GM06990 (cell line): ENCODE data around the gene UBAC2.

Experiments used
- DNase-seq: peaks from one replicate; pipeline ENCODE4 v3.0.0-alpha.2; 2011; ENCODE audit not compliant: insufficient read length; ENCODE audit errors: extremely low read depth
- H3K27me3 ChIP-seq: replicated peaks from 2 replicates; pipeline ENCODE4 v1.6.0; 2011; ENCODE audit warnings: low read length; ENCODE audit not compliant: control insufficient read depth, insufficient read depth
- H3K36me3 ChIP-seq: 2 replicates; pipeline ENCODE4 v1.5.1; 2011; ENCODE audit warnings: low read length; ENCODE audit not compliant: control insufficient read depth, insufficient read depth
- H3K4me3 ChIP-seq: replicated peaks from 2 replicates; pipeline ENCODE4 v1.5.1; 2011; ENCODE audit warnings: low read depth, mild to moderate bottlenecking, control low read depth, low read length
- TF ChIP-seq, protein P1 (sequence below): IDR thresholded peaks from 2 replicates; pipeline ENCODE4 v1.5.1; 2011; ENCODE audit warnings: low read length, control low read depth, mild to moderate bottlenecking, inconsistent platforms; ENCODE audit not compliant: insufficient read depth, poor library complexity, severe bottlenecking

The UBAC2 gene

DNA sequence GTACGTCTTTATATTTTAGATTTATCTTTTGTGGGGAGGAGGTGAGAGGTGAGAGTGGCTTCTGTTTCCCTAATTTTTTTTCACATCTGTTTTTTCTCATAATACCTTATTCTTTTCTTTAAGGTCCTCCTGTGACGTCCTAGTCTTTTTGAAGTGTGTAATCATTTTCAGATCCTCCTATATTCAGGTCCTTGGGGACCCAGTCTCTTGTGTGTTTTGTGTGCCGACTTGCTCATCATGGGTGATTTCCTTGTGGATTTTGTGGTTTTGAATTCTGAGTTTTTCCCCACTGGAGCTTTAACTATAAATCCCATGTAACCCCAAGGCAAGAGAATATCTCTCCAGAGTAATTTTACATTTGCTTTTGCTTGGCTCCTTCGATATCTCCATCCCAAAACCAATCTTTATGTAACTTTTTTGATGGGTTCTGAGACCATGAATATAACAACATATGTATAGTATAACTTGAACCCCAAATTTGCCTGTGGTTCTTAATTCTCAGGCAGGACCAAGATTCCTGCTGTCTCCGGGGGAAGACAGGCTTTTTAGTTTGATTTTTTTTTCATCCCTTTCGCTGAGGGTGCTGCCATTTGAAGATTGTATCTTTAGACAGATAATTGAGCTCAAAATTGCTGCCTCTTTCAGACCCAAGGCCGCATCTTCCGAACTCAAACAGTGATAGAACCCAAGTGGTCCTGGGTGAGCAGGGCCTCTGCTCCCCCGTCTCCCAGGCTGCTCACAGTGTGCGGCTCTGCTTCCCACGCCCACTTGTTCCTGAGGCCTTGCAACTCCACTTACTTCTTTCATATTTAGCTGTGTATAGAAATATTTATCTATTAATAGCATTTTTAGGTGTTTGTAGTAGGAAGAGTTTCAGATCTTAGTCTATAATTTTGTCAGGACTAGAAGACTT is 165.7 kb downstream of the UBAC2 start:
- Histone ChIP-seq H3K27me3 (no peaks in the 10 kb centered on the region), H3K4me3 (no peak overlapping the region), H3K36me3 (no peaks in the 10 kb centered on the region)
- TF ChIP-seq, protein P1, sequence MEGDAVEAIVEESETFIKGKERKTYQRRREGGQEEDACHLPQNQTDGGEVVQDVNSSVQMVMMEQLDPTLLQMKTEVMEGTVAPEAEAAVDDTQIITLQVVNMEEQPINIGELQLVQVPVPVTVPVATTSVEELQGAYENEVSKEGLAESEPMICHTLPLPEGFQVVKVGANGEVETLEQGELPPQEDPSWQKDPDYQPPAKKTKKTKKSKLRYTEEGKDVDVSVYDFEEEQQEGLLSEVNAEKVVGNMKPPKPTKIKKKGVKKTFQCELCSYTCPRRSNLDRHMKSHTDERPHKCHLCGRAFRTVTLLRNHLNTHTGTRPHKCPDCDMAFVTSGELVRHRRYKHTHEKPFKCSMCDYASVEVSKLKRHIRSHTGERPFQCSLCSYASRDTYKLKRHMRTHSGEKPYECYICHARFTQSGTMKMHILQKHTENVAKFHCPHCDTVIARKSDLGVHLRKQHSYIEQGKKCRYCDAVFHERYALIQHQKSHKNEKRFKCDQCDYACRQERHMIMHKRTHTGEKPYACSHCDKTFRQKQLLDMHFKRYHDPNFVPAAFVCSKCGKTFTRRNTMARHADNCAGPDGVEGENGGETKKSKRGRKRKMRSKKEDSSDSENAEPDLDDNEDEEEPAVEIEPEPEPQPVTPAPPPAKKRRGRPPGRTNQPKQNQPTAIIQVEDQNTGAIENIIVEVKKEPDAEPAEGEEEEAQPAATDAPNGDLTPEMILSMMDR, result no peak
- no peak for DNase-seq

DNA sequence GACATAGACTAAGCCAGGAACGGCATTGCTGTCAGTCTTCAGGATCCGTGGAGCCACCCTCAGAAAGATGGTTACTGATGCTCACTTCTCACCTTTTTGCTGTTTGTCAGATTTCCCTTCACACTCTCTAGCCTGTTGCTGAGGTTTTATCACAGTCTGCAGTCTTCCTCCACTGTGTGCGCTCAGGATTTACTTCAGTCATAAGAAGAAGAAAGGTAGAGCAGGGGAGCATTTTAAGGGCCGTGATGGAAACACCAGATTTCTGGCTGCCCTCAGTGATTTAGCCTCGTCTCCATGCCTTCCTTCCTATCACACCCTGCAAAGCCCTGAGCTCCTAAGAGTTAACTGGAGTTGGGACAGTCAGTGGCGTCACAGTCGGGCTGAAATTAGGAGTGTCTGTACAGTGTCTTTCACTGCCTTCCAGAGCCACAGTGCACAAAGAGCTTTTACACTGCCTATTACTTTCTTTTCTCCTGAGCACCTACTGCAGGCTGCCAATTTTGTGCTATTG is 166.5 kb downstream of the UBAC2 start:
- Histone ChIP-seq H3K36me3 (no peaks in the 10 kb centered on the region; the same call in 1 of the 2 replicates), H3K27me3 (no peaks in the 10 kb centered on the region), H3K4me3 (no peak overlapping the region)
- DNase-seq, result no peak
- TF ChIP-seq, protein P1, result no peak

DNA sequence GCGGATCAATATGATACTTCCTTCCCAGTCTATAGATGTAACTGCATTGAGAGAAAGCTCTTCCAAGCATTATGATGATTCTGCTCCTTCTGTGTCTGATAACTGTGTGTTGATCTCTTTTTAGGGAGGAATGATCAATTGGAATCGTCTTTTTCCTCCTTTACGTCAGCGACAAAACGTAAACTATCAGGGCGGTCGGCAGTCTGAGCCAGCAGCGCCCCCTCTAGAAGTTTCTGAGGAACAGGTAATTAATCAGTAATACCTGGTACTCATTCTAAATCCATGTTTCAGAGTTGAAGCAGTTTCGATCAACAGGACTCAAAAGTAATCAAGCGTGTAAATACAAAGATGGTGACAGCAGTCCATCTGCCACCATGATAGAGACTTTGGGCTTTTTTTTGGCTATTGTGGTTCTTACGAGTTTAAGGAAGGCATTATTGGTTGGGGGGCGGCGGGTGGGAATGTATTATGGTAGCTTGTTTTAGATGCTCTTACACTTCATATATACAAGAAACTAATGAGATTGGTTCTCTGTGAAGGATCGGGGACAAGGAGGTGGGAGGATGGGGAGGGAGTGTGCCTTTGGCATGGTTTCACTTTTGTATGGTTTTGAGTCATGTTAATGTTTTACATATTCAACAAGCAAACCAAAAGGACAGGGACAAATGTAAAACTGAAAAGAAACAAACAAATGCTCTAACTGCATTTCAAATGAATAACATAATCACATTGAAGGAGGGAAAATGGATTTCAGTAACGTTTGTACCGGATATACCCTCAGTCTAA is 167.2 kb downstream of the UBAC2 start:
- Histone ChIP-seq H3K36me3 (no peaks in the 10 kb centered on the region; the same call in 1 of the 2 replicates), H3K27me3 (no peaks in the 10 kb centered on the region), H3K4me3 (no peak overlapping the region)
- TF ChIP-seq, protein P1, result no peak
- no peak for DNase-seq

DNA sequence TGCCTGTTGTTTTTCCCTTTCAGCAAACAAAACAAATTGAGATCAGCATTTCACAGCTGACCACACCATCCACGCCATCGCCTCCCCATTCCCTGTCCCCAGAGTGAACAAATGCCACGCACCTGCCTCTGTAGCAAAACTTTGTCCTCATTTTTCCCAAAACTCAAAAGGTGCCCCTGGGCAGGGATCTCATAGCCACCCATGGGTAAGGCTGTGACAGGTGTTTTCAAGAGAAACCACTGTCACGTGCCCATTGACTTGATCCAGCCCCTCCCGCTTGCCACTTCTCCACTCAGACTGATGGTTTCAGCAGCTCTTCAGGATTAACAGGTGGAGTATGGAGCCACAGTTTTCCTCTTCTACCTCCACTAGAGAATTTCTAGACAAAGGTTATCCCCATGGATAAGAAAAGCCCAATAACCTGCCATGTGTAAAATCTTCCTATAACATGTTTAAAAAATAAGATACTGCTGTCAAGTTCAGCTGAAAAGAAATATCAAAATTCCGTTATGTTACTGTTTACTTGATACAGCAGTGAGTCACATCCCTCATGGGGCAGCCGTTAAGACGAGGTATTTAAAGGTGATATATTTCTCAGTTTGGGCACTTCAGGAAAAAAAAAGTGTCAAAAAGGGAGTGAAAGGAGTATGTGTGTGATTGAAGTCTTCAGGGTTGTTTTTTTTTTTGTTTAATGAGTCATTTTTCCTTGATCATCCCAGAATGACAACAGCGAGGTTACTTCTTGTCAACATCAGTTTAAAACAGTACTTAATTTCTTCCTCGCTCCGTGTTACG is 170.0 kb downstream of the UBAC2 start:
- TF ChIP-seq, protein P1, result no peak
- Histone ChIP-seq H3K4me3 (no peak overlapping the region), H3K27me3 (no peaks in the 10 kb centered on the region), H3K36me3 (no peaks in the 10 kb centered on the region; the same call in 1 of the 2 replicates)
- DNase-seq, result no peak

DNA sequence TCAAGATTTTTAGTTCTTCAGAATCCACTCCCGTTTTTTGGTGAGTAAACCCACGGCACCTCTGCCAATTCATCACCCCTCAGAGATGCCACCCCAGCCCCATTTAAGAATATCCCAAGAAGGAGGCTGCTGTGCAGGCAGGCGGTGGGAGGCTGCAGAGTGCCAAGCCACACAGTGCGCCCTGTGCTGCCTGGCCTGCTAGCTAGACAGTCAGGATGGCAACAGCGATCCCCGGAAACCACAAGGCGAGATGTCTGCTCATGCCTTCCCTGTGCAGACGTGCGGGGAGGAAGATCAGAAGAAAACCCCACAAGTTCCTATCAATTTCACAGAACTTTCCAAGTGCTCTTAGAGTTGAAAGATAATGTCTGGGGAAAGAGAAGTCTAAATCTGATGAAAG is 171.3 kb downstream of the UBAC2 start:
- Histone ChIP-seq H3K27me3 (no peaks in the 10 kb centered on the region), H3K4me3 (no peak overlapping the region), H3K36me3 (no peaks in the 10 kb centered on the region; the same call in 1 of the 2 replicates)
- DNase-seq, result no peak
- TF ChIP-seq, protein P1, result no peak
